ENCODE data around the gene MORC2. TPM values are rescaled to one million over a fixed set of nuclear protein-coding genes. Genes with fewer than 3 reads are reported as not detected.

Gene MORC2
- total RNA-seq, 4 donors from 2014 or later = 13.9 to 18.6 (median 16.0) TPM

GRCh38 chr22:30945653-30946052, 22.9 kb downstream of the MORC2 start:
- ATAC-seq (ENCODE audit: low FRiP score) (no peak), DNase-seq (ENCODE audit: low spot score) (no peak)
- no peak for TF ChIP-seq CTCF (IDR thresholded peaks at IDR 0.05)

GRCh38 chr22:30944986-30945385, 23.6 kb downstream of the MORC2 start:
- no peak for TF ChIP-seq CTCF (IDR thresholded peaks at IDR 0.05)
- DNase-seq (ENCODE audit: low spot score) (no peak), ATAC-seq (ENCODE audit: low FRiP score) (no peak)

- no peak for TF ChIP-seq CTCF (IDR thresholded peaks at IDR 0.05)
- ATAC-seq (ENCODE audit: low FRiP score) (no peak), DNase-seq (ENCODE audit: low spot score) (no peak)
Observed at GRCh38 chr22:30943368-30943767, 25.2 kb downstream of the MORC2 start.

GRCh38 chr22:30941363-30941740, 27.2 kb downstream of the MORC2 start:
- DNase-seq (ENCODE audit: low spot score) (no peak), ATAC-seq (ENCODE audit: low FRiP score) (no peak)
- no peak for TF ChIP-seq CTCF (IDR thresholded peaks at IDR 0.05)

- DNase-seq (ENCODE audit: low spot score) (no peak), ATAC-seq (ENCODE audit: low FRiP score) (no peak)
- no peak for TF ChIP-seq CTCF (IDR thresholded peaks at IDR 0.05)
Observed at GRCh38 chr22:30940685-30941362, 27.8 kb downstream of the MORC2 start.

- TF ChIP-seq CTCF (IDR thresholded peaks at IDR 0.05) = no peak
- no peak for DNase-seq (ENCODE audit: low spot score)
Observed at GRCh38 chr22:30934053-30934452, 34.5 kb downstream of the MORC2 start.

GRCh38 chr22:30933457-30933856, 35.1 kb downstream of the MORC2 start:
- no peak for ATAC-seq (ENCODE audit: low FRiP score)
- no peak for TF ChIP-seq CTCF (IDR thresholded peaks at IDR 0.05)
- DNase-seq (ENCODE audit: low spot score) = no peak

More at GRCh38 chr22:30934053-30934452, 34.5 kb downstream of the MORC2 start:
- ATAC-seq (ENCODE audit: low FRiP score) = no peak

Data from omental fat pad (tissue), 4 donors.